PC-9 (cell line): ENCODE measurements around the gene HEMK1. TPM values are rescaled to one million over a fixed set of nuclear protein-coding genes. Genes with fewer than 3 reads are reported as not detected.

ENCODE experiments used
- BruUV-seq: library from RNA; stranded (reverse); fragments of 400-500 nt; replicated peaks from 2 replicates; lab custom pipeline; 2021; lab: Mats Ljungman, UMichigan
- CTCF ChIA-PET: fragments of 300-600 bp; sonication (Branson Sonifier 250); formaldehyde crosslinking; loops from one replicate; lab custom pipeline; 2022; ENCODE audit warnings: antibody characterized with exemption; lab: Charles Lee
- POLR2A ChIA-PET: fragments of 300-600 bp; sonication (Branson Sonifier 250); formaldehyde crosslinking; loops from one replicate; lab custom pipeline; 2022; ENCODE audit warnings: antibody characterized with exemption; ENCODE audit not compliant: unreplicated experiment; lab: Charles Lee
- DNase-seq, 2 experiments: peaks; one replicate each; pipeline versions ENCODE4 v3.0.0 to v3.0.0-alpha.2; 2015 to 2022; ENCODE audit warnings: mixed read lengths in 1 of 2
- H2AFZ ChIP-seq: fragments of 200-600 bp; sonication (generic); 2 replicates; pipeline ENCODE4 v1.8.1; 2017; ENCODE audit warnings: antibody characterized with exemption
- H3F3A ChIP-seq: fragments of 200-600 bp; sonication (generic); 2 replicates; pipeline ENCODE4 v1.8.1; 2017; ENCODE audit warnings: antibody characterized with exemption, mild to moderate bottlenecking, low read depth; ENCODE audit not compliant: insufficient read depth
- H3K27ac ChIP-seq: fragments of 200-600 bp; sonication (generic); 2 replicates; pipeline ENCODE4 v1.6.1; 2016; ENCODE audit warnings: mixed run types
- H3K27me3 ChIP-seq: fragments of 200-600 bp; sonication (generic); 2 replicates; pipeline ENCODE4 v1.6.1; 2016; ENCODE audit warnings: low read depth, mixed run types; ENCODE audit not compliant: insufficient read depth
- H3K36me3 ChIP-seq: fragments of 200-600 bp; sonication (generic); 2 replicates; pipeline ENCODE4 v1.6.1; 2016; ENCODE audit warnings: low read depth, mixed run types
- H3K4me1 ChIP-seq: fragments of 200-600 bp; sonication (generic); replicated peaks from 2 replicates; pipeline ENCODE4 v1.6.1; 2016; ENCODE audit warnings: mixed run types; ENCODE audit not compliant: insufficient read depth
- H3K4me2 ChIP-seq: fragments of 200-600 bp; sonication (generic); 2 replicates; pipeline ENCODE4 v1.6.1; 2017; ENCODE audit warnings: mixed run types
- H3K4me3 ChIP-seq: fragments of 200-600 bp; sonication (generic); 2 replicates; pipeline ENCODE4 v1.6.1; 2016; ENCODE audit warnings: mixed run types
- H3K79me2 ChIP-seq: fragments of 200-600 bp; sonication (generic); 2 replicates; pipeline ENCODE4 v1.6.1; 2017; ENCODE audit warnings: low read depth, mixed run types
- H3K9me2 ChIP-seq: fragments of 200-600 bp; sonication (generic); 2 replicates; pipeline ENCODE4 v1.8.1; 2017; ENCODE audit warnings: mild to moderate bottlenecking; ENCODE audit not compliant: insufficient read depth
- H3K9me3 ChIP-seq: fragments of 200-600 bp; sonication (generic); 2 replicates; pipeline ENCODE4 v1.8.1; 2016; ENCODE audit warnings: low read depth; ENCODE audit not compliant: insufficient read depth
- H4K20me1 ChIP-seq: fragments of 200-600 bp; sonication (generic); 2 replicates; pipeline ENCODE4 v1.8.1; 2017; ENCODE audit not compliant: insufficient read depth
- CTCF ChIP-seq: fragments of 200-600 bp; sonication (generic); conservative IDR thresholded peaks from 2 replicates; pipeline ENCODE4 v1.6.1; 2017; ENCODE audit warnings: mixed run types, antibody characterized with exemption, mild to moderate bottlenecking, moderate library complexity
- EZH2 ChIP-seq: fragments of 200-600 bp; sonication (generic); IDR thresholded peaks from 2 replicates; pipeline ENCODE4 v1.8.0; 2017; ENCODE audit warnings: antibody characterized with exemption, low read depth
- intact Hi-C: fragments of 100-400 bp; cut with micrococcal nuclease; formaldehyde crosslinking; loops from one replicate; pipeline ENCODE4 v1.10.0; 2022; ENCODE audit not compliant: unreplicated experiment
- total RNA-seq: library from RNA; stranded (reverse); gene quantifications from 2 replicates; pipeline ENCODE4 v1.2.3, GENCODE V29; 2021

HEMK1 gene
- total RNA-seq, 1 experiment from 2014 or later: 20.6 TPM

- no TSS peak for BruUV-seq
- no peaks in the 10 kb centered on the region for H3F3A ChIP-seq
- intact Hi-C loops: no loop called here
- CTCF ChIA-PET: no interaction called here
- no peak overlapping the region for H3K4me2 ChIP-seq
- POLR2A ChIA-PET: no interaction called here
- no peak overlapping the region for H3K27ac ChIP-seq
- no peak overlapping the region for H2AFZ ChIP-seq
- no peaks in the 10 kb centered on the region for H3K9me2 ChIP-seq
- TF ChIP-seq EZH2 (no peak), CTCF (no peak)
- DNase-seq: no peak
- H3K36me3 ChIP-seq: no peaks in the 10 kb centered on the region
- H3K9me3 ChIP-seq: no peaks in the 10 kb centered on the region
- H4K20me1 ChIP-seq: no peaks in the 10 kb centered on the region
- H3K79me2 ChIP-seq: no peaks in the 10 kb centered on the region
- H3K4me3 ChIP-seq: no peak overlapping the region
- H3K4me1 ChIP-seq: no peaks in the 10 kb centered on the region
- peaks cover 76% of the 10 kb centered on the region for H3K27me3 ChIP-seq
Measured at GRCh38 chr3:50533807-50534461, 35.4 kb upstream of the HEMK1 start.

DNA sequence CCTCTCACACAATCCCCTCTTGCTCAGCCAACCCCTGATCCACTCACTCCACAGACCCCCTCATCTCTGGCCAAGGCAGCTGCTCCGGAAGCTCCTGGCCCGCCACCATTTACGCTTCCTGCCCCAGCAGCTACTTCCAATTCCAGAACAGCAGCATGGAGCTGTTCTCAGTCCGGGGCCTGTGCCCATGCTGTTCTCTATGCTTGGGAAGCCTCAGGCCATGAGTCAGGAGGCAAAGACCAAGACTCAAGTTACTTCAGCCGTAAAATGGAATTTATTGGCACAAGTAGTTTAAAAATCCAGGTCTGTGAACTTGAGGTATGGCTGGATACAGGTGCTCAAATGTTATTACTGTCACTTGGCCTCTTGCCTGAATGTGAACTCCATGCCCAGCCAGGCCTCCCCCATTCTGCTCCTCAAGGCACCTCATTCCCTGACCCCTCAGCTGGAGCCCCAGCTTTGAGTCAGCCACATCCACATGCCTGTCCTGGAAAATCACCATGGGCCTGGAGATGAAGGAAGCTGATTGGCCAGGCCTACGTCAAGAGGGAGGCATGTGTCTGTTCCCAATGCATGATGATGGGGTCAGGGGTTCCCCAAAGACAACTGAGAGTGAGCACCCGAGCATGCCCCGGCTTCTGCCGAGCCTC lies 34.5 kb upstream of the HEMK1 start:
- no peaks in the 10 kb centered on the region for H3K4me1 ChIP-seq
- H3K27me3 ChIP-seq: peaks cover 74% of the 10 kb centered on the region
- no peak overlapping the region for H2AFZ ChIP-seq
- H4K20me1 ChIP-seq: no peaks in the 10 kb centered on the region
- no peak overlapping the region for H3K4me3 ChIP-seq
- no peaks in the 10 kb centered on the region for H3K9me2 ChIP-seq
- TF ChIP-seq EZH2 (no peak), CTCF (no peak)
- no peak overlapping the region for H3K4me2 ChIP-seq
- no peak overlapping the region for H3K27ac ChIP-seq
- ChIA-PET POLR2A (no interaction called here), CTCF (no interaction called here)
- H3F3A ChIP-seq: no peaks in the 10 kb centered on the region
- no TSS peak for BruUV-seq
- no peak for DNase-seq
- intact Hi-C loops: no loop called here
- no peaks in the 10 kb centered on the region for H3K79me2 ChIP-seq
- H3K36me3 ChIP-seq: no peaks in the 10 kb centered on the region
- no peaks in the 10 kb centered on the region for H3K9me3 ChIP-seq

DNA sequence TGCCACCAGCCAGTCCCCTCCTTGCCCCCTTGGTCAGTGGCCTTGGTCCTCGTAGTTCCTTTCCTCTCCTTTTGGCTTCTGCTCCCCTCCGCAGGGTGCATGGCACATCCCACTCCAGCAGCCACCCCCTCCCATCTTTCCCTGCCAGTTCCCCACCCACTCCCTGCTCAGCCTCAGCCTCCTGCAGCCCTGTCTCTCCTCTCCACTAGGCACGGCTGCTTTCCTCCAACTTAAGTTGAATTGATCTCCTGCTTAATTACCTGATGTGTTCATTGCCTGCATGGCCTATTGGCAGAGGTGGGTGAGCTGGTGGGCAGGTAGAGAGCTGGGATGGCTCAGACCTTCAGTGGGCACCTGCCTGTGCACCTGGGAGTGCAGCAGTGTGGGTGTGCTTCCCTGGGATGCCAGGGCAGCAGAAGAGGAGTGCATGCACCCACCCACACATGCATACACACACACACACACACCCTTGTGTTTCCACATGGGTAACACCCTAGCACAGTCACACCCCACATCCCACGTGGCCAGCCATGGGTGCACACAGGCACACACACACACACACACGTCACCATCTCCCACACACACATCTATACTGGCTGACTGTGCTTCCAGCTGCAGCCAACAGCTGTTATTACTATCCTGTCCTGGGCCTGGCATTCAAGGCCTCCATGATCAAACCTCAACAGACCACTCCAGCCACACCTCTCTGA lies 32.7 kb upstream of the HEMK1 start:
- H2AFZ ChIP-seq: no peak overlapping the region
- DNase-seq: no peak
- POLR2A ChIA-PET: interaction anchor here (0.5 kb wide), 1 partner anchor 110 kb away, joined by 3 read pairs; no protein-coding TSS in a partner anchor
- CTCF ChIA-PET: no interaction called here
- no peak for TF ChIP-seq CTCF
- no peak for TF ChIP-seq EZH2
- no peak overlapping the region for H3K4me3 ChIP-seq
- H3K9me2 ChIP-seq: no peaks in the 10 kb centered on the region
- H3K27me3 ChIP-seq: peaks cover 68% of the 10 kb centered on the region
- BruUV-seq: no TSS peak
- no peak overlapping the region for H3K4me2 ChIP-seq
- intact Hi-C loops: no loop called here
- H3K36me3 ChIP-seq: no peaks in the 10 kb centered on the region
- H3K4me1 ChIP-seq: no peaks in the 10 kb centered on the region
- no peaks in the 10 kb centered on the region for H4K20me1 ChIP-seq
- H3K9me3 ChIP-seq: no peaks in the 10 kb centered on the region
- H3K27ac ChIP-seq: no peak overlapping the region
- H3K79me2 ChIP-seq: no peaks in the 10 kb centered on the region
- no peaks in the 10 kb centered on the region for H3F3A ChIP-seq
